T follicular helper cell (primary cell): ENCODE results near the gene GULP1.
"Not testable (repeated sequence)": the region's sequence is repeated elsewhere in the genome, so short reads cannot be mapped to it uniquely, and the experiment has no call there.

Experiments
- DNase-seq: peaks from one replicate; pipeline ENCODE4 v3.0.0-alpha.2; 2020; ENCODE audit warnings: low read depth

The GULP1 gene

DNA sequence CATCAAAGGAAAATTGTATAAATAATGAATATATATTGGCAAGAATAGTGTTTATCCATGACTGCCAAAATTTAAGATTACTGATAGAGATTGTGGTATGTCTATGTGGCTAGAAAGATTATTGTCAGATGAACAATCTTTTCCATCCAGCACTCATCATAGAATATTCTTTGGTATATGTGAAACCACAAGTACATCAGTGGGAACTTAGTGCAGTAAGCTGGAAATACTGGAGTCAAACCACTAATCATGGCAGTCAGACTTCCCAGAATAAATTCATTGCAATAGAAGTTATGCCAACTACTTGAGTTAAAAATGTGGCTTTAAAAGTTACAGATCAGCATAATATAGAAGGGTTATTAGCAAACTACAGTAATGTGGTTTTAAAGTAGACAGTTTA is 310.3 kb downstream of the GULP1 start:
- DNase-seq: no peak

DNA sequence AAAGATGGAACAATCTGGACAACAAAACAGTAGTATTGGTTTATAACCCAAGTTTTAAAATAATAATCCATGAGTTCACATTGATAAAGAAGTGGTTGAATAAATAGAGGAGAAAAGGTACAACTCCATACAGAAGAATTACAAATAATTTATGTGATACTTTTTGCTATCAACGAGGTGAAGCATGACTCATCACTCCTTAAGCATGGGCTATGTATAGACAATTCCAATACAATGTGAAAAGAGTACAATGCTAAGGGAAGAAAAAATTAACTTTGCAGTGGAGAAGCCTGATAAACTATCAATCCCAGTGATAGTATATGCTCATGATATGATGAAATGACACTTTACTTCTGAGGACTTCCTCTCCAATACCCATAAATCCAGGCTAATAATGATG is 312.9 kb downstream of the GULP1 start:
- DNase-seq: no peak

DNA sequence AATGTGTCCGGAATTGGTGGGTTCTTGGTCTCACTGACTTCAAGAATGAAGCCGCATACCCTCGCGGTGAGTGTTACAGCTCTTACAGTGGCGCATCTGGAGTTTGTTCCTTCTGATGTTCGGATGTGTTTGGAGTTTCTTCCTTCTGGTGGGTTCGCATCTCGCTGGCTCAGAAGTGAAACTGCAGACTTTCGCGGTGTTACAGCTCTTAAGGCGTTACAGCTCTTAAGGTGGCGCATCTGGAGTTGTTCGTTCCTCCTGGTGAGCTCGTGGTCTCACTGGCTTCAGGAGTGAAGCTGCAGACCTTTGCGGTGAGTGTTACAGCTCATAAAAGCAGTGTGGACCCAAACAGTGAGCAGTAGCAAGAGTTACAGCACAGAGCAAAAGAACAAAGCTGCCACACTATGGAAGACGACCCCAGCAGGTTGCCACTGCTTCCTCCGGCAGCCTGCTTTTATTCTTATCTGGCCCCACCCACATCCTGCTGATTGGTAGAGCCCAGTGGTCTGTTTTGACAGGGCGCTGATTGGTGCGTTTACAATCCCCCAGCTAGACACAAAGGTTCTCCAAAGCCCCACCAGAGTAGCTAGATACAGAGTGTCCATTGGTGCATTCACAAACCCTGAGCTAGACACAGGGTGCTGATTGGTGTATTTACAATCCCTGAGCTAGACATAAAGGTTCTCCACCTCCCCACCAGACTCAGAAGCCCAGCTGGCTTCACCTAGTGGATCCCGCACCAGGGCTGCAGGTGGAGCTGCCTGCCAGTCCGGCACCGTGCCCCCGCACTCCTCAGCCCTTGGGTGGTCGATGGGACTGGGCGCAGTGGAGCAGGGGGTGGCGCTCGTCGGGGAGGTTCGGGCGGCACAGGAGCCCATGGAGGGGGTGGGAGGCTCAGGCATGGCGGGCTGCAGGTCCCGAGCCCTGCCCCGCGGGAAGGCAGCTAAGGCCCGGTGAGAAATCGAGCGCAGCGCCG is 314.2 kb downstream of the GULP1 start:
- not testable (repeated sequence) for DNase-seq

DNA sequence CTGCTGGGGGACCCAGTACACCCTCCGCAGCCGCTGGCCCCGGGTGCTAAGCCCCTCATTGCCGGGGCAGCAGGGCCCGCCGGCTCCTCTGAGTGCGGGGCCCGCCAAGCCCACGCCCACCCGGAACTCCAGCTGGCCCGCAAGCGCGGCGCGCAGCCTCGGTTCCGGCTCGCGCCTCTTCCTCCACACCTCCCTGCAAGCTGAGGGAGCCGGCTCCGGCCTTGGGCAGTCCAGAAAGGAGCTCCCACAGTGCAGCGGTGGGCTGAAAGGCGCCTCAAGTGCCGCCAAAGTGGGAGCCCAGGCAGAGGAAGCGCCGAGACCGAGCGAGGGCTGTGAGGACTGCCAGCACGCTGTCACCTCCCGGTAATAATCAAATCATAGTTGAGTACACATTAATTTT is 314.9 kb downstream of the GULP1 start:
- not testable (repeated sequence) for DNase-seq

DNA sequence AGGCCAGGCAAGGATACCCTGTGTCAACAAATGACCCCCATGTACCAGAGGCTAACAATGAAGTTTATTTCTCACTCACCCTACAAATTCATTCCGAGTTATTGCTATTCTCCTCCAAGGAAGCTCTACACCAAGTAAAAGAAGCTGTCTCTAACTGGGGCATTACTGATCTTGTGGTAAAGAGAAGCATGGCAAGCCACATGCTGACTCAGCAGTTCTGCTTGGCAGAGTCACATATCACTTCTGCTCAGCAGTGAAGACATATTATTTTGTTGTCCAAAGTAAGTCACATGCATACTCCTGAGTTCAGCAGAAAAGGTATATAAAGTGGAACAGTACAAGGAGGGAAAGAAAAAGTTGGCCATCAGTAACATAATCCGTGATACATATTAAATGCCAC is 315.8 kb downstream of the GULP1 start:
- no peak for DNase-seq

DNA sequence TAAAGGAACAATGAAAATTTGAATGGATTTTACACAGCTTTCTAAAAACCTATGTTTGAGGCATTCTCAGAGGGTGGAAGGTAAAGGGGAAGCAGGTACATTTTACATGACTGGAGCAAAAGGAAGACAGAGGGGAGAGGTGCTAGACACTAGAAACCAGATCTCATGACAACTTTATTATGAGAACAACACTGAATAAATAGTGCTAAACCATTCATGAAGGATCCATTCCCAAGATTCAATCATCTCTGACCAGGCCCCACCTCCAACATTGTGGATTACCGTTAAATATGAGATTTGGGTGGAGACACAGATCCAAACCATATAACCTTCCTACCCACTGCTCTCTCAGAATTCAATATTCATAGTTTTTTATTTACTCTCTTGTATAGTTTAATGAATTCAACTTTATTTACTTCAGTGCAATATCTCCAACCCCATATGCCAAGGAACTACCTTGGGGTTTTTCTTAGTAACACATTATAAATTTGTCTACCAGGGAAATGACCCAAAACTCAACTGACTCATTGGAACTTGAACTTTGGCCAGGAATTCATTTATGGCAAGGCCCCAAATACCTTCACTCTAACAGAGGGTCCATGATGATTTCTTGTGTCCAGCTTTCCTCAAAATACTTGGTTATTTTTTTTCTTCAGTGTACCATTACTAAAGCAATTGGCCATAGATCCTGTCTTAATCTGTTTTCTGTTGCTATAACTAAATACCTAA is 317.8 kb downstream of the GULP1 start:
- DNase-seq: no peak

DNA sequence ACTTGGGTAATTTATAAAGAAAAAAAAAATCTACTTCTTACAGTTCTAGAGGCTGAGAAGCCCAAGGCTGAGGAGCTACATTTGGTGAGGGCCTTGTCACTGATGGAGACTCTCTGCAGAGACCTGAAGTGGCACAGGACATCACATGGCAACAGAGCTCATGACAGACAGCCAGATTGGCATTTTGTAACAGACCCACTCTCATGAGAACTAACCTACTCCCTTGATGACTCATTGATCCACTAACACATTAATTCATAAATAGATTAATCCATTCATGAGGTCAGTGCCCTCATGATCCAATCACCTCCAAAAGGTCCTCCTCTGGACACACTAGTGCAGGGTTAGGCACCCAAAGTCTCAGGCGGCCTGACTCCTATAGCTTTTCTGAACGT is 318.4 kb downstream of the GULP1 start:
- no peak for DNase-seq

DNA sequence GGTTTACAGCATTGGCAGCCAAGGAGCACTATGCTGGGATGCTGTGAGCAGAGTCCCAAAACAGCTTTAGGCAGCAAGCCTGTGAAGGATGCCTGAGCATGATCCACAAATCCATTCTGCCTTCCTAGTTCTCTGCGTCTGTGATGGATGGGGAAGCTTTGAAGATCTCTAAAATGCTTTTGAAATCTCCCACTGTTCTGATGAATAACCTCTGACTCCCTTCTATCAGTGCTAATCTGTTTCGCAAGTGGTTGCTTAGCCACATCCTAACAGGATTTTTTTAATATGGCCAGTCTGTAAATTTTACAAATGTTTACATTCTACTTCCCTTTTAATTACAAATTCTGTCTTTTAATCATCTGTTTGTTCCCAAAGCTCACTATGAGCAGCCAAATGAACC is 319.2 kb downstream of the GULP1 start:
- DNase-seq: no peak

DNA sequence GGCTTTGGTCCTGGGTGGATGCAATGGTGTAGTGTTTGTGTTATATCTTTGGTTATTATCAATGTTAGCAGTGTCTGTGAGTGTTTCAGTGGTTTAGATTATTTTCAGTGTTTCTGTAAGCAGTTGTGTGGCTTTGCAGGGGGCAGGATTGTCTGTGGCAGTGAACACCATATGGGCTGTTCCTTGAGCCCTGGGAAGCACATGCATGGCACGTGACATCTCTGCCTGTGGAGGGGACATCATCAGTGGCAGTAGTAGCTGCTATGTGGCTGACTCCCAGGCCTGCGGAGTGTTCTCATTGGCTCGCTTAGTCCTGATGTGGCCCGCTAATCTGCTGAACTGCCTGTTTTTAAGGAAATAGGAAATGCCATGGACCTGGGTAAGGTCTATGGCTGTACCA is 327.5 kb downstream of the GULP1 start:
- DNase-seq: no peak

DNA sequence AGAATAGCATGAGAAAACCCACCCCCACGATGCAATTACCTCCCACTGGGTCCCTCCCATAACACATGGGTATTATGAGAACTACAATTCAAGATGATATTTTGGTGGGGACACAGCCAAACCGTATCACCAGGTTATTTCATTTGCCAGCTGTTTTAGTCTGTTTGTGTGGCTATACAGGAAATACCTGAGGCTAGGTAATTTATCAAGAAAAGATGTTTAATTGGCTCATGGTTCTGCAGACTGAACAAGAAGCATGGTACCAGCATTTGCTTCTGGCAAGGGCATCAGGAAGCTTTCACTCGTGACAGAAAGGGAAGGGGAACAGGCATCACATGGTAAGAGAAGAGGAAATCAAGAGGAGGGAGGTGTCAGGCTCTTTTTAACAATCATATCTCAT is 329.2 kb downstream of the GULP1 start:
- no peak for DNase-seq

DNA sequence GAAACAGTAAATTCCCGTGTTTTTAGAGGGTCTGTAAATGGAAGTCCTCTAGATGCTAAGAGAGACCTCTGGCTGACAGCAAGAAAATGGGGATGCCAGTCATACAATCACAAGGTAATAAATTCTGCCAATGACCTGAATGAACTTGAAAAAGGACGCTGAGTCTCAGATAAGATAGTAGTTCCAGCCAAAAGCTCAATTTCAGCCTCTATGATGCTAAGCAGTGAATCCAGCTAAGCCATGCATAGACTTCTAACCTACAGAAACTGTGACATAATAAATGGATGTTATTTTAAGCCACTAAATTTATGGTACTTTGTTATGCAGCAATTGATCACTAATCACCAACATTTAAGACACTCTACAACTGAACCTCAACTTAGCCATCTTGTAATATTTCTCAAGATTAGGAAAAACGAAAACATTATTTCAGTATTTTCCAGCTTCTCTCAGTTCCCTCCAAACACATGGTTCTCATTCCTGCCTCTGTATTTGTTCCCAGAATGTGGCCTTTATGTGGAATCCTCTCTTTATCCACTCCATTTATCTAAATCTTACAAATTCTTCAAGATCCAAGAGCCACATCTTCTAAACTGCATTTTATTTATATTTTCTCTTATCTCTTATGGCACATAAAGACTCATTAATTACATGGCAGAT is 331.1 kb downstream of the GULP1 start:
- DNase-seq: no peak

DNA sequence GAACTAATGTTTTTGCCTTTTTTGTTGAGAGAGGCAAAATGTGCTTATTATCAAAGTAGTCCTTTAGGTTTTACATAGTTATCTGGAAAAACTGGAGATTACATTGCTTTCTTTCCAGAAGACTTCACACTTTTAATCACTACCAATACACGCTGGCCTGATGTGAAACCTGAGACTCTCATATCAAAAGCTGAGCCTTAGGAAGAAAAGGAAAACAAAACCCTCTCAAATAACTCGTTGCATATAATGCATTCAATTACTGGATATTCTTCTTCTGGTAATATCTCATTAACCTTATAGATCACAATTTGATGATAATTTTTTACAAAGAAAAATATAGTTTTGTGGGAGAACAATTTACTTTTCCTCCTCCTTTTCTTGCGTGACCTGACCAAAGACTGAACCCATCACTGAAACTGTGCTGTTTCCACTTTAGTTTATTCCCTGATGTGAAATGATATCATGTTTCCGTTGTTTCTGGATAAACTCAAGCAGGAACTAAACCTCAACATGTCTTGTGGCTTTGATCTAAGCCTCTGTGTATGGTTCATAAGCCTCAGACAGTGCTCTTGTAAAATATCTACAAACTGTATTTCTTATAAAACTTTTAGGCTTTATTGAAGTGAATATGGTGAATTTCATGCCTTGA is 332.4 kb downstream of the GULP1 start:
- DNase-seq: no peak

DNA sequence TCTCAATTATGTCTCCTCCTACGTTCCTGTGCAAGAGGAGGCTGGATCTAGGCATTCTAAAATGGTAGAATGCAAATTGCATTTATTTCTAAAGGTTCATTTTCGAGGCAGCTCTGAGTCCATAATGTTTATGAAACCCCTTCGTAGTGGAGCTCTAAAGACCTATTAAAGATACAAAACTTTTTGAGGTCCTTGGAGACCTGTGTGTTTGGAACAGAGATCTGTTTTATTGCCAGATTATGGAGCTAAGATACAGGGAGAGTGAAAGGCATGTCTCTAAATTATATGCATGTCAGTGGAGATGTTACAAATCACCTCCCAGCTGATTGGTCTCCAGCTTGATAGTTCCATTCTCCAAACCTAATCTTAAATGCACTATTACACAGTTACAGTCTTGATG is 335.8 kb downstream of the GULP1 start:
- no peak for DNase-seq

DNA sequence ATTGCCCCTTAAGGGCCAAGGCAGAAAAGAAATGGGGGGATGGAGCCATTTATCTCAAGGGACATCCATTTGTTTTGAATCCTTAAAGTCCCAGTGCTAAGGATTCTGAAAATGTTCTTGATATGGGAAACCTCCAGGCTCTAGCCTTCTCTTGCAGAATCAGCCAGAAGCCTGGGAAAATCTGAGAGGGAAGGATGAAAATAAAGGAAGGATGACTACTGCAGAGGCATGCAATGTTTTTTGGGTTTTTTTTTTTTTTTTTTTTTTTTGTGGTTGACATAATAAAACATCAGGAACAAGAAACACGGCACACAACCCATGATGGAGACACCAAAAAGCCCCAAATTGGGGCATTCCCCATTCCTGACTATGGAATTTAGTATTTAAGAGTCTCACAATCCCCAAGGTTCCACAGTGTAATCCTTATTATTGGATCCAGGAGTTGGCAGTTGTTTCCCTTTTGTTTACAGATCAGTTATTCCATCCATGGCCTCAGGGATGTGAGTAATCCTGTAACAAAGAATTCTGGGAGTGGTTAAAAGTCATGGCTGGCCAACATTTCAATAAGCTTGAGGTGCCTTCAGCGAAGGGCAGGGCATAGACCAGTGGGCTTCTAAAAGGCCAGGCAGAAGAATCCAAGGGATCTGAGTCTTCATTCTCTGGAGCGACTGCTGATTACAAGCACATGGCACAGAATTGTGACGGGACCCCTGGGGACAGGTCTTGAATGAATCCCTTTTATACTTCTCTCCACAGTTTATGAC is 337.5 kb downstream of the GULP1 start:
- no peak for DNase-seq

DNA sequence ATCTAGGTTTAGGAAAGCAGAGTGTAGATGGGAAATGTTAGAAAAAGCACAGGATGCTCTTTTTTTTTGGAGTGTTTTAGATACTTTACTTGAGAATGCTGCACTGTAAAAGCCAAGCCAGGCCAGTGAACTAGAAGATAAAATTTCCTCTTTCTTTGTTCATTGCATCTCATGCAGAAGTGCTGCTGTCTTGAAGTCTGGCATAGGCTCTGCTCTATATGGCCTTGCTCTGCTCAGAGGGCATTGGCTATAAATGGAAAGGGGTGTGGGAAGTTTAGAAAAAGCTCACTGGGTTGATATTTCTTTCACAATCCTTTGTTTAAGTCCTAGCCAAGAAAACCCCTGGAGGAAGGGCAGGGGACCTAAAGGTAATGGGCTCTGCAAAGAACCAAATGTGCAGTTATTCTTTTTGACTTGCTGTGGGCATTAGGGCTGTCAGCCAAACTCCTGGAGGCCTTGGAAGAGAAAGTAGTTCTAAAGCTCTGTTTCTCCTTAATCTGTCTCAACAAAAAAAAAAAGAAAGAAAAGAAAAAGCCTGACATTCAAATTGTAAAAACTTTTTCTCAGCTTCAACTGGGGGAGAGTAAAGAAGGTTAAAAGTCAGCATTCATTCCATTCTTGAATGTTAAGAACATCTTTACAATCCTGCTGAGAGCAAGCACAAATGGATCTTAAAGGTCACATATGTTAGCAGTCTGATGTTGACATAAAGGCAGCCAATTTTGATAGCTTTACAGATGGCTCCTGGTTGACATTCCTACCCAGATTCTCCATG is 338.3 kb downstream of the GULP1 start:
- DNase-seq: no peak

DNA sequence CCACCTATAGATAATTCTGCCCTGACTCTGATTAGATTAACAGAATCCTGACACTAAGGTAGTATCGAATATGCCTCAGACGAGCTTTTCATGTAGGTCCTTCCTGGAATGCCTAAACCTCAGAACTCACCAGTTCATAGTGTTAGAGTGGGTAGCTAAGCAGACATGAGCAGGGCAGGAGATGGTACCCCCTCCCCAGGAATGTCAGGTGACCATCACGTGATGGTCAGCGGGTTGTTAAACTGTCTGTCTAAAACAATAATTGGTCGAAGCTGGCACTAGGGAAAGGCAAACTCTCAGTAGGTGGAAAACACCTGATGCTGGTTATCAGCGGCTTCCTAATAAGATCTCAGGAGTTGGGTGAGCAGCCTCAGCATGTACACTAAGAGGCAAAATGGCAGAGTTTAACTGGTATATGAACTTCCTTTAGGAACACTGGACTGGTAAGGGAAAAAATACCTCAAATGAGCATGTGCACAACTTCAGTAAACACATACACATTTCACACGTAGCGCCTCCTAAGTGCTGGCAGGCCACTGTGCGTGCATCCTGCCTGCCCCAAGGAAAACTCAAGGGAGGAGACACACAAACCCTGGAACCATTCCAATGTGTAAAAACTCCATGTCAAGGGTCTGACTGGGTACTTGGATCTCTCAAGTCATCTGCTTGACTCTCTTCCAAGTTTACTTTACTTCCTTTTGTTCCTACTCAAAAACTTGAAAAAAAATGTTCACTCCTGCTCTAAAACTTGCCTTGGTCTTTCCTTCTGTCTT is 339.5 kb downstream of the GULP1 start:
- DNase-seq: no peak

DNA sequence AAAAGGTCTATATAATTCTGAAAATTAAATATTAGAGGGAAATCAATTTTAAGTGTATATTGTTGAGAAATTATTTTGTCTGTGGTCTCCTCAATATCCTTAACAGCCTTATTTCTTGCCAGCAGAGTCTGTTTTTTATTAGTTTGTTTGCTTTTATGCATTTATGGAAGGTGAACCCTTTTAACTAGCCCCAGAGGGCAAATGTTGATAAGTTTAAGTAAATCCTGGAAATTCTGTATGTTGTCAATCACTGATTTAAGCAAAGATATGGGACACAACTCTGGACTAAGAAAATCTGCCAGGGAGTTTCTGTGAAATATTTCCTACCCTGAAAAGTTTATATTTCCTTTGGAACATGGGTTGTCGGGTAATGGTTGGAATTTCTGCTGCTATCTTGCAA is 343.0 kb downstream of the GULP1 start:
- no peak for DNase-seq
